ENCODE measurements around the gene CCDC88B.

Gene CCDC88B

DNA sequence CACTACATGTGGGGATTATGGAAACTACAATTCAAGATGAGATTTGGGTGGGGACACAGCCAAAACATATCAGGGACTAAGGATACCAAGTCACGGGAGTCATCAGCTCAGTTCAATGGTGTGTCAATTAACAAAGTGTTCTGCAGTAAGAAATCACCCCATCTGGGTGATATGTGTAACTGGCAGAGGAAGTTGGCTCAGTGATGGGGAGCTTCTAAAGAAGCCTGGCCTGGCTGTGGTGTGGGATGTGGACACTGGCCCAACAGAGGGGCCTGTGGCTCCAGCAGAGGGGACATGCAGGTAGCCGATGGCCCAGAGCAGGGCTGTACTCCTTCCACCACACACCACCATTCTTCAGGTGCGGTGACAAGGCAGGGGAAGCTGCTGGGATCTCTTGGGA is 50.6 kb downstream of the CCDC88B start:
- TF ChIP-seq ZNF274 (IDR thresholded peaks at IDR 0.05; ENCODE audit: low read depth, low read length): no peak
- H3K4me3 ChIP-seq (ENCODE audit: low read length): no peak overlapping the region

DNA sequence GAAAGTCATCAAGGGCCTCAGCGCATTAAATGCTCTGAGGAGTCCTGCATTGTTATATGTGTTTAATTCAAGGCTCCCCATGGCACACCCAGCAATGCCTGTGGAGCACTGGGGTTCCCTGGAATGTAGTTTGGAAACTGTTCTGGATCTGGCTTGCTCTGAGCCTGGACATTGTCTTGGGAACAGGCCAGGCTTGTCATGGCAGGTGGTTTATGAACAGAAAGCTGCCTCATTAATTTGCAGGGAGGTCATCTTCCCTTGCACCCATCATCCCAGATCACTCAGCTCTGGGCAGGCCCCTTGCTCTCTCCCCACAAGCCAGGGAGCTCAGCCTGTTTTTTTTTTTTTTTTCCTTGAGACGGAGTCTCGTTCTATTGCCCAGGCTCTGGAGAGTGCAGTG is 51.8 kb downstream of the CCDC88B start:
- H3K4me3 ChIP-seq (ENCODE audit: low read length): no peak overlapping the region
- TF ChIP-seq ZNF274 (IDR thresholded peaks at IDR 0.05; ENCODE audit: low read depth, low read length): no peak

DNA sequence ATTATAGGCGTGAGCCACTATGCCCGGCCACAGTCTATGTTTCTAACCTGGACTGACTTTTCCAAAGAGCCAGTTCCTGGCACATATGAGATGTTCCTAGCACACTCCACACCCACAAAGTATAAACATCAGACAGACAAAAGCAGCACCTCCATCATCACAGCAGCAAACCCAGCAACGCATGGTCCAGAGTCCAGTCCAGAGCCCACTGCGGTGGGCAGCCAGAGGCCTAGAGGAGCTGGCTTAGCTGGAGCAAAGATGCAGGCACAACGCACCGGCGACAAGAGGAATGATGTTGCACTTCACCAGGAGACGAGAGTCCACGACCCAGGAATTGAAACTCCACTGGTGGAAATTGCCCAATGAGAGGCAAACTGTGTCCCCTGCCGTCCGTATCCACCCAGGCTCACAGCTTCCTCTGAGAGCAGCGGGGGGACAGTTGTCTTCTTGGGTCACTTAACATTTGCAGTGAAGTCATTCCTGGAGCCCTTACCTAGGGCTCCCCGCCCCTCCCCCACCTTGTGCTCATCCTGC is 55.6 kb downstream of the CCDC88B start:
- no peak for TF ChIP-seq ZNF274 (IDR thresholded peaks at IDR 0.05; ENCODE audit: low read depth, low read length)
- no peak overlapping the region for H3K4me3 ChIP-seq (ENCODE audit: low read length)

DNA sequence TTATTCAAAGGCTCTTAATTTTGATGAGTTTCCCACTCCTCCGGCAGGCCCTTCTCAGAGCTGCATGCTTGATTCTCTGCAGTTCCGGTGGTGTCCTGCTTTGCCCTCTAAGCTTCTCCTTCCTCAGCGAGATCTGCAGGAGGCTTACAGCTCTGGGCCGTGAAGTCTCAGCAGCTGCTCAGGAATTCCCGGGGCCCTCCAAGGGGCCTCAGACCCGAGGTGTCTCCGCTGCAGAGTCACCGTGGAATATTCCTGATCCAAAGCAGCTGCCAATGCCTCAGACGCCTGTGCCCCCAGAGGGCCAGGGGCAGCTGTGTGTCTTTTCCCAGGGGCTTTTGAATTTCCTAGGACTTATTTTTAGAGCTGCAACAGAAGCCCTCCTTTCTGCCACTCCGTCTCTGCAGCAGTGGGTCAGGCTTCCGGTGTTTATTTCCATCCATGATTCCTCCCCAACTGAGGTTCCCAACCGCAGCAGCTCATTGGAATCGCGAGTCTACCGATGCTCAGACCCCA is 56.1 kb downstream of the CCDC88B start:
- no peak for TF ChIP-seq ZNF274 (IDR thresholded peaks at IDR 0.05; ENCODE audit: low read depth, low read length)
- H3K4me3 ChIP-seq (ENCODE audit: low read length): no peak overlapping the region

DNA sequence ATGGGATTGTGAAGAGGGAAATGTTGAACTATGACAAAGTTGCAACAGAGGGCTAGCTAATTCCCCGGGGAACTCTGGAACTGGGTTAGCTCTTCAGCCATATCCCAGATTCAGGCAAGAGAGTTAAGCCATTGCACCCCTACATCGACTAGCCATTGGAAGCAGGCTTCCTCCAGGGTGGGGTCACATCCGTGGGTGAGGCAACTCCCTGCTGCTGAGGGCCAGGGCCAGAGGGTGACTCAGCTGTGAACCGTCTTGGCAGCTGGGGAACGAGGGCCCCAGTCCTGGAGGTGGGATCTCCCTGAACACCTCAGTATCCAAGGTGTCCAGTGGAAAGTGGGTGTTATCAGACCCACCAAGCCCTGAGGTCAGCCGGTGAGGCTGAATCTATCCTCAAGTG is 60.1 kb downstream of the CCDC88B start:
- no peak overlapping the region for H3K4me3 ChIP-seq (ENCODE audit: low read length)
- no peak for TF ChIP-seq ZNF274 (IDR thresholded peaks at IDR 0.05; ENCODE audit: low read depth, low read length)

DNA sequence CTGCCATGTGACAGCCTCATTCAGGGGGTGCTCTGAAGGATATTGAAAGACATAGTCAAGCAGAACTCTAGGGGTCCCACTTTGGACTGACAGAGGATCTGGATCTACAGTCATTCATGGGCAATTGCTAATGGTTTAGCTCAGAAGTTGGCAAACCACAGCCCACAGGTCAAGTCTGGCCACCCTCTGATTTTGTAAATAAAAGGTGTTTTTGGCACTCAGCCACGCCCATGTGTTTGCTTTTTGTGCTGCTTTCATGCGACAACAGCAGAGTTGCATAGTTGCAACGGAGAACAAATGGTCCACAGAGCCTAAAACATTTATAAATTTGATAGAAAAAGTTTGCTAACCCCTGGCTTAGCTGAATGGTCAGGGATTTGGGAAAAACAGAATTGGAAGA is 60.7 kb downstream of the CCDC88B start:
- no peak for TF ChIP-seq ZNF274 (IDR thresholded peaks at IDR 0.05; ENCODE audit: low read depth, low read length)
- H3K4me3 ChIP-seq (ENCODE audit: low read length): no peak overlapping the region

DNA sequence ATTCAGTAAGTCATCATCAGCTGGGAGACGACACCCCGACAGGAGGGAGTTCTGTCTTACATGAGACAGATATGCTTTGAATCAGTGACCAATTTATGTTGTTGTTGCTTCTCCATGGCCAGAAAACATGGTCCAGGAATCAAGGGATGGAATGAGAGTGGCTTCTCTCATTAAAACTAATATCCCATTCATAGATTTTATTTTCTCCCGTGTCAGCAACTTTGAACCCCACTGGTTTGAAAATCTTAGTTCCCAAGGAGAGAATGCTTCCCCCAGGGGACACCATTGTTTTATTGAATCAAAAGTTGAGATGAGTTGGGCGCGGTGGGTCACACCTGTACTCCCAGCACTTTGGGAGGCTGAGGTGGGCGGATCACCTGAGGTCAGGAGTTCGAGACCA is 61.8 kb downstream of the CCDC88B start:
- TF ChIP-seq ZNF274 (IDR thresholded peaks at IDR 0.05; ENCODE audit: low read depth, low read length): no peak
- H3K4me3 ChIP-seq (ENCODE audit: low read length): no peak overlapping the region

DNA sequence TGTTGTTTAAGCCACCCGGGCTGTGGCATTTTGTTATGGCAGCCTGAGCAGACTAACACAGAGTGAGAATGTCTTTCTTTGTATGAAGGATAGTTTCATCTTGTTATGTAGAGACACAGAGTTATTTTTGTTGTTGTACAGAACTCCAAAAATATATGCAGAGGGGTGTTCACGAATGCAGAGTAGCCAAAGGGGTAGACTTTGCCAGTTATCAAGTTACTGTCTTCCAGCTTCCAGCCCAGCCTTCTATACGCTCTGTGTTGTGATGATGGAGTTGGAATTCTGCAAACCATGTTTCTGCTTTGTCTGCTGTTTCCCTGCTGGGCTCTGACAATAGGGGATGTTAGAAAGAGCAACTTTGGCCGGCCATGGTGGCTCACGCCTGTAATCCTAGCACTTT is 63.1 kb downstream of the CCDC88B start:
- no peak overlapping the region for H3K4me3 ChIP-seq (ENCODE audit: low read length)
- no peak for TF ChIP-seq ZNF274 (IDR thresholded peaks at IDR 0.05; ENCODE audit: low read depth, low read length)

DNA sequence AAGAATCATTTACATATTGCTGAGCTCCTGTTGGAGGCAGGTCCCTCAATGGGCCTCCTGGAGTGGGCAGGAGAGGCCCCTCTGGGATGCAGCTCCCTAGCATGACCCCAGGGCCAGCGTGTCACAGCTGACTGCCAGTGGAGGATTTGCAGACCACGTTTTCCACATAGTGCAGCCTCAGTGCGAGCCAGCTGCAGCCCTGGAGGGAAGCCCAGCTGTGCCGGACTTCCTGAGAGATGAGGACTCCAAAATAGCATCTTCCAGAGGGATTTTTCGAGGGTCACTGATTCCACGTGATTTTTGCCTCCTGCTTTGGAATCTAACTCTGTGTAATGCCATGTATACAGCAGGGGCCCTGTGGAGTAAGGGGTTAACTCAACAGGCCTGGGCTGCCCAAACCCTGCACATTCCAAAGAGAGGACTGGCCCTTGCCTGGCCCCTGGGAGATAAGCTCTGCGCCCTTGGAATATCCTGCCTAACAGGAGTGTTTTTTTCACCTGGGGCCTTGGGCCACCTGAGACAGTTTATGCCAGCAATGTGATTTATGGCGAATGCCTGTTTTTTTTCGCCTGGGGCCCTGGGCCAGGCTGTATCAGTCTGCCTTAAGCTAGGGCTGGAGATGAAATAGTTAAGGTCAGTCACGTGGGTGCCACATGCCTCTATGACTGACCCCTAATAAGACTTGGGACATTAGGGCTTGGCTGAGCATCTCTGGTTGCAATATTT is 66.4 kb downstream of the CCDC88B start:
- no peak overlapping the region for H3K4me3 ChIP-seq (ENCODE audit: low read length)
- no peak for TF ChIP-seq ZNF274 (IDR thresholded peaks at IDR 0.05; ENCODE audit: low read depth, low read length)
